Measurements from ENCODE around the gene FUT3. TPM values are rescaled to one million over a fixed set of nuclear protein-coding genes. Genes with fewer than 3 reads are reported as not detected.

FUT3 gene
- total and polyA plus RNA-seq, 4 donors, result 0.25 to 0.47 (median 0.27) TPM; not detected in 1

DNA sequence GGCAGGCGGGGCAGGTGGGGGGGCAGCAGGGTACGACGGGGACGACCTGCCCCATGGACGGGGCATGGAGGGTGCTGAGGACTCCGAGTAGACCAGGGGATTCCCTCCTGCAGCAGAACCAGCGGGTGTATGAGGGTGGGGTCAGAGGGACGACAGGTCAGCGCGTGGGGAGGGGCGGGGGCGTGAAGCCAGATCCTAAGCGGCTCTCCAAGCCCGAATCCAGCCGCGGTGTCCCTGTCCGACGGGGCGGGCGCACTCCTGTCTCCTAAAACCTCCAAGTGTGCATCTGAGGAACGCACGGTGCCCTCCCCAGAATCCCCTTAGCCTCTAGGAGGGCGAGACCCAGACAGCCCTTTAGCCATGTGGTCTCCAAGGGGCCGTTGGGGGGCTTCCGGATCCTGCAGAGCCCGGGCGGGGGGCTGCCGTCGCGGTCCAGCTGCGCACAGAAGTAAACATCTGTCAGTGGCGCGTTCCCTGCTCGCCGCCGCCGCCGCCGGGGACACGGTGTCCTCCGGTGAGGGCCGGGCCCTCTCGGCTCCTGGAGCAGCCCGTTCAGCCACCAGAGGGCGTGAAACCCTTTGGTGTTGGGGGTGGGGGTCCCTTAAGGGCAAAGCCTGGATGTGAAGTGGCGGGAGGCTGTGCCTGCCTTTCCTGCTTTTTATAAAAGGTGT is 45.7 kb downstream of the FUT3 start:
- Histone ChIP-seq H3K27ac (ENCODE audit: low read depth in 1 of 2, low read length in 2 of 2) (peak overlapping the region in 1 of 2 donors; percentile 23), H3K9me3 (ENCODE audit: control insufficient read depth in 4 of 4, low read length in 3 of 4) (no peaks in the 10 kb centered on the region), H3K4me3 (ENCODE audit: low read depth in 1 of 3, low read length in 3 of 3) (peak overlapping the region in 2 of 3 donors; percentile 59 to 71), H3K4me1 (ENCODE audit: control insufficient read depth in 4 of 4, insufficient read depth in 4 of 4, low read length in 3 of 4) (peaks cover 18 to 35% (median 24%) of the 10 kb centered on the region in 4 donors), H3K36me3 (ENCODE audit: control insufficient read depth in 4 of 4, insufficient read depth in 3 of 4, low read depth in 1 of 4, low read length in 3 of 4) (no peaks in the 10 kb centered on the region), H3K27me3 (ENCODE audit: control insufficient read depth in 4 of 4, insufficient read depth in 4 of 4, low read length in 3 of 4) (no peaks in the 10 kb centered on the region), H3K9ac (ENCODE audit: low read depth in 1 of 2, low read length in 2 of 2) (no peak overlapping the region)
- peak; percentile 72 for DNase-seq (ENCODE audit: low spot score)
- TF ChIP-seq REST (IDR thresholded peaks at IDR 0.05) (no peak), RAD21 (IDR thresholded peaks at IDR 0.05) (peak; percentile 74 to 84), RXRA (IDR thresholded peaks at IDR 0.05) (peak in 1 of 2 donors; percentile 72), CTCF (IDR thresholded peaks at IDR 0.05; ENCODE audit: low read depth, low read length, missing input control) (peak; percentile 80), JUND (IDR thresholded peaks at IDR 0.05) (no peak), SP1 (IDR thresholded peaks at IDR 0.05) (peak; percentile 73), HNF4A (conservative IDR thresholded peaks at IDR 0.05) (peak in 1 of 2 donors; percentile 26), NR2F2 (IDR thresholded peaks at IDR 0.05) (no peak), FOXA1 (IDR thresholded peaks at IDR 0.05) (peak; percentile 26)
- 2% methylated on average over 46 of the region's 46 CpGs for WGBS

- no peak within 1 kb of the TSS for H3K9ac ChIP-seq (ENCODE audit: low read depth in 1 of 2, low read length in 2 of 2)
- DNase-seq (ENCODE audit: low spot score), result peak; percentile 70
- WGBS, result 1% methylated on average over 106 of the region's 107 CpGs
- H3K27ac ChIP-seq (ENCODE audit: low read depth in 1 of 2, low read length in 2 of 2), result peak within 1 kb of the TSS in 1 of 2 donors; percentile 23
- H3K4me1 ChIP-seq (ENCODE audit: control insufficient read depth in 4 of 4, insufficient read depth in 4 of 4, low read length in 3 of 4), result peaks cover 25 to 43% (median 32%) of the 10 kb centered on the region in 4 donors
- H3K4me3 ChIP-seq (ENCODE audit: low read depth in 1 of 3, low read length in 3 of 3), result peak within 1 kb of the TSS in 2 of 3 donors; percentile 59 to 71
- TF ChIP-seq FOXA2 (IDR thresholded peaks at IDR 0.05) (no peak), EGR1 (IDR thresholded peaks at IDR 0.05; ENCODE audit: low read depth in 2 of 2) (no peak), REST (IDR thresholded peaks at IDR 0.05) (no peak), FOXA1 (IDR thresholded peaks at IDR 0.05) (no peak), SP1 (IDR thresholded peaks at IDR 0.05) (no peak), RAD21 (IDR thresholded peaks at IDR 0.05) (no peak), YY1 (IDR thresholded peaks at IDR 0.05) (no peak), JUND (IDR thresholded peaks at IDR 0.05) (no peak), GABPA (IDR thresholded peaks at IDR 0.05 in 1 of 2, conservative IDR thresholded peaks at IDR 0.05 in 1 of 2) (no peak)
- TF ChIP-seq, protein P1, sequence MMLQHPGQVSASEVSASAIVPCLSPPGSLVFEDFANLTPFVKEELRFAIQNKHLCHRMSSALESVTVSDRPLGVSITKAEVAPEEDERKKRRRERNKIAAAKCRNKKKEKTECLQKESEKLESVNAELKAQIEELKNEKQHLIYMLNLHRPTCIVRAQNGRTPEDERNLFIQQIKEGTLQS (IDR thresholded peaks at IDR 0.05), result no peak
- TF ChIP-seq, protein P2, sequence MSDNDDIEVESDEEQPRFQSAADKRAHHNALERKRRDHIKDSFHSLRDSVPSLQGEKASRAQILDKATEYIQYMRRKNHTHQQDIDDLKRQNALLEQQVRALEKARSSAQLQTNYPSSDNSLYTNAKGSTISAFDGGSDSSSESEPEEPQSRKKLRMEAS (IDR thresholded peaks at IDR 0.05), result no peak
- TF ChIP-seq, protein P3, sequence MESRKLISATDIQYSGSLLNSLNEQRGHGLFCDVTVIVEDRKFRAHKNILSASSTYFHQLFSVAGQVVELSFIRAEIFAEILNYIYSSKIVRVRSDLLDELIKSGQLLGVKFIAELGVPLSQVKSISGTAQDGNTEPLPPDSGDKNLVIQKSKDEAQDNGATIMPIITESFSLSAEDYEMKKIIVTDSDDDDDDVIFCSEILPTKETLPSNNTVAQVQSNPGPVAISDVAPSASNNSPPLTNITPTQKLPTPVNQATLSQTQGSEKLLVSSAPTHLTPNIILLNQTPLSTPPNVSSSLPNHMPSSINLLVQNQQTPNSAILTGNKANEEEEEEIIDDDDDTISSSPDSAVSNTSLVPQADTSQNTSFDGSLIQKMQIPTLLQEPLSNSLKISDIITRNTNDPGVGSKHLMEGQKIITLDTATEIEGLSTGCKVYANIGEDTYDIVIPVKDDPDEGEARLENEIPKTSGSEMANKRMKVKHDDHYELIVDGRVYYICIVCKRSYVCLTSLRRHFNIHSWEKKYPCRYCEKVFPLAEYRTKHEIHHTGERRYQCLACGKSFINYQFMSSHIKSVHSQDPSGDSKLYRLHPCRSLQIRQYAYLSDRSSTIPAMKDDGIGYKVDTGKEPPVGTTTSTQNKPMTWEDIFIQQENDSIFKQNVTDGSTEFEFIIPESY (IDR thresholded peaks at IDR 0.05), result no peak
- H3K36me3 ChIP-seq (ENCODE audit: control insufficient read depth in 4 of 4, insufficient read depth in 3 of 4, low read depth in 1 of 4, low read length in 3 of 4), result no peaks in the 10 kb centered on the region
- H3K9me3 ChIP-seq (ENCODE audit: control insufficient read depth in 4 of 4, low read length in 3 of 4), result no peaks in the 10 kb centered on the region
- no peaks in the 10 kb centered on the region for H3K27me3 ChIP-seq (ENCODE audit: control insufficient read depth in 4 of 4, insufficient read depth in 4 of 4, low read length in 3 of 4)
These were observed 46.5 kb downstream of the FUT3 start, which contains the start of gene NRTN for GRCh38 chr19:5804516-5805461. Gene NRTN, plus strand, starts transcription at chr19:5805067. Its CDS starts 19,099 bp downstream, at chr19:5824166.
